Activated T-cell treated with anti-CD3 and anti-CD28 coated beads for 1 hour (primary cell): ENCODE data around the gene HAUS7.

Experiments used
- DNase-seq: peaks from one replicate; pipeline ENCODE4 v3.0.0-alpha.2; 2020; ENCODE audit warnings: low read depth

HAUS7 gene

DNA sequence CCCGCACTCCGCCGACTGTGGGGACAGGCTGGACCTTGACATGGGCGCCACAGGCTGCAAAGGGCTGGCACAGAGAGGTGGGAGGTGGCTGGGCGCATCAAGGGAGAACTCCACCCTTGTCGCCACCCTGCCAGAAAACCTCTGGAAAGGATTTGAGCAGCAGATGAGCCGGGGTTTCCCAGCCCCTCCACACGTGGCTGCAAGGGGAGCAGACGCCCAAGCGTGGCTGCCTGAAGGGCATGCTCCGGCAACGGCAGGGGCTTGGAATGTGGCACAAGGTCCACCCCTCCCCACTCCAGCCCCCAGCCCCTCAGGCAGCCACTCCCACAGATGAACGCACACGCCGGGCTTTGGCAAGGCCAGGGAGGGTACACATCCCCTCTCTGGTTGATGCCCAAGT, 29.0 kb upstream of the HAUS7 start:
- DNase-seq: no peak

DNA sequence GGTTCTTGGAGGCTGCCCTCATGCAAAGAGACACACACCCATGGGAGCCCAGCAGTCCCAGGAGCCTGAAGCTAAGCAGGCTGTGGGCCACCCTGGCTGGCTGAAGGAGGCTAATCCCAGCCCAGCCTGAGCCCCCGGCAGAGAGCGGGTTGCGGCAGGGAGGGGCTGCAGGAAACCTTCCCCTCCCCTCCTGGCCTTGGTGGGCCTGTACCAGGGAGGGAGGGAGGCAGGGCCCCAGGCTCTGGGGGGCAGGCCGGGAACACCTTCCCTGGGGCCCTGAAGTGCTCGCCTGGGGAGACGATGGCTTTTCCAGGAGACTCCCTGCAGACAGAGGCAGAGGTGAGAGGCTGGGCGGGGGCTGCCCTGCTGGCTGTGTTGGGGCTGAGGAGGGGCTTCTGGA, 28.1 kb upstream of the HAUS7 start:
- no peak for DNase-seq

DNA sequence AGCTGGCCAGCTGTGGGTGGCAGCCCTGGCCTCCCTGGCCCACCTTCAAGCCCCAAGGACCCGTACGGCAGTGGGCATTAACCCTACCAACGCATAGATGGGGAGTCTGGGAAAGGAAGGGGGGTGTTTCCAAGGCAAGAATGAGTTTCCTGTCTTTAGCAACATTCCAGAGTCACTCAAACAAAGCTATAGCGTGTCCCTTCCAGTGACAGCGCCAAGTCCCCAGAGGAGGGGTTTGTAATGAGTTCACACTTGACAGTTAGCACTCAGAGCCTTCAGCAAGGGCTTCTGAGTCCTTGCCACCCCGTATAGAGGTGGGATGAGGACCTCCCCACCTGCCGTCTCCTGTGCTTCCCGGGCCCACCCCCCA, 26.2 kb upstream of the HAUS7 start:
- no peak for DNase-seq

DNA sequence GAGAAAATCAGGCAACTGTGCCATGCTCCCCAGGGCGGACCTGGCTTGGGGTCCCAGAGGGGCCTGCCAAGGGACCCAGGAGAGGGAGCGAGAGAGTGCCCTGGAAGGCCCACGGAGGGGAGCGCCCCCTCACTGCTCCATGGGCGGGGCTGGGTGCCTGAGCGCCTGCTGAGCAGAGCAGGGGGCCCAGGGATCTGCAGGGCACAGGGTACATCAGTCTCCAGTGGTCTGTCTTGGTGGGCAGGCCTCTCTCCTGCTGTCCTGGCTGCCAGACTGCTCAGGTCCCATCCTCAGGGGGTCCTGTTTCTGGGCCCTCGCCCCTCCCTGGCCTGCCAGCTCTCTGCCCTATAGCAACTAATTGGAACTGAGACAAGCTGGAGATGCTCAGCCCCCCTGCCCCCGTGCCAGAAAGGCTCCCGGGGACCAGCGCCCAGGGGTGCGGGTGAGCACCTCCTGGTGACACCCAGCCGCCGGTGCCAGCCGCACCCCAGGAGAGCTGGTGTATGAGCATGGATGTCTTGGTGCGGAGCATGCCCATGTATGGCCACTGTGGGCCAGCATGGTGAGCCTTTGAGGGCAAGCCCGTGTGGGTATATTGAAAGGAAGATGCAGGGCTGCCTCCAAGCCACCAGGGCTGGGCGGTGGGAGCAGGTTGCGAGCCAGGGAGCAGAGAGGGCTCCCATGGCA, 25.7 kb upstream of the HAUS7 start:
- no peak for DNase-seq

DNA sequence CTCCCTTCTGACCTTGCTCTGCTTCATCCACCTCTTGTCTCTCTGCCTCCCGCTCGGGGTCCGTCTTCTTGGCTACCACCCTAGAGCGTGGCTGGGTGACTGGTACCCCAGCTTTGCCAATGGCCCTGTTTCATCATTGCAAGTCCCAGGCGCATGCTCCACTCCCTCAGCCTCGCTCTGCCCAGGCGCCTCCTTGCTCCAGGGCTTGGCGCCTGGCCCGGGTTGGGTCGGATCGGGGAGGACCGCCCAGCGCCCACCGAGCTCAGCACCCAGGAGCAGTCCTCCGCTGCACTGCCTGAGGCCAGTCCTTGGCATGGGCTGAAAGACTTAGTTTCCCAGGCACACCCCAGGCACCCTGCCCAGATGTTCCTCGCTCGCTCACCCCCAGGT, 25.0 kb upstream of the HAUS7 start:
- no peak for DNase-seq

DNA sequence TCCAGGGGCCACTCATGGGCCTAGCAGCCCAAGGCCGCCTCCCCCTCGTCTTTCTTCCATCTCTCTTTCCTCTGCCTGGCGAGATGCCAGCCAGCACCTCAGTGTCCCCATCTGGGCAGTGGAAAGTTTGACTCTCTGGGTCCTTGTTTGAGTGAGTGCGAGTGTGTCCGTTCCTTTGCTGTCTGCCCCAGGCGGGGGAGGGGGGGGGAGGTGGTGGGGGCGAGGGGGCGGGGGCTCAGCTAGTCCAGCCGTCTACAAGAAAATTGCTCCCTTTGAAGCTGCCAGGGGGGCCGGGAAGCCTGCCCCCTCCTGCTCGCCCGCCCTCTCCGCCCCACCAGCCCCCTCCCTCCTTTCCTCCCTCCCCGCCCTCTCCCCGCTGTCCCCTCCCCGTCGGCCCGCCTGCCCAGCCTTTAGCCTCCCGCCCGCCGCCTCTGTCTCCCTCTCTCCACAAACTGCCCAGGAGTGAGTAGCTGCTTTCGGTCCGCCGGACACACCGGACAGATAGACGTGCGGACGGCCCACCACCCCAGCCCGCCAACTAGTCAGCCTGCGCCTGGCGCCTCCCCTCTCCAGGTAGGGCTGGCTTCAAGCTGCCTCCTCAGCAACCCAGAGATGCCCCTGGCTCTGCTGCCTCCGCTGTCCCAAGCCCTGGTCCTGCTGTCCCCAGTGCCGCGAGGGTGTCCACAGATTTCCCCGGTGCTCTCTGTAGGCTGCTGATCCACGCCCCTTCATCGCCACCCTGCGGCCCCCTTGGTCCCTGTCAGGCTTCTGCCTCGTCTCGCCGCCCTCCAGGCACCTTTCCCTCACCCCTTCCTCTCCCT, 24.4 kb upstream of the HAUS7 start, which contains the start of gene BGN:
TSS of gene BGN (plus strand) at position 440 of the 821 bp plus-strand sequence. CDS start 9,652 bp downstream, outside the sequence.
- DNase-seq: no peak

DNA sequence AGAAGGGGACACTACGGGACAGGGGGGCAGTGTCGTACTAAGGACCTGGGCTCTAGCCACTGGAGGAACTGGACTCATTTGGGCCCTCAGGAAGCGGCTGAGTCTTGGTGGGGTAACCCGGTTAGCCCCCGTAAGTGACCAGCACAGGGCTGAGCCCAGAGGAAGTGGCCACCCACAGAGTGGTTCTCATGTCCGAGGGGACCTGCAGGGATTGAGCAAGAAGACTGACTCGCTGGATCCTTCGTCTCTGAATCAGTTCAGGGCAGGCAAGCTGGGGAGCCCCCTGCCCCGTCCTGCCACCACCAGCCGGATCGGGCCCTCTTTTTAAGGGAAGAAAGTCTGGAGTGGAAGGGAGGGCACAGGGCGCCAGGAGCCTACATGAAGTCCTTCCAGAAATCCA, 23.7 kb upstream of the HAUS7 start:
- no peak for DNase-seq

DNA sequence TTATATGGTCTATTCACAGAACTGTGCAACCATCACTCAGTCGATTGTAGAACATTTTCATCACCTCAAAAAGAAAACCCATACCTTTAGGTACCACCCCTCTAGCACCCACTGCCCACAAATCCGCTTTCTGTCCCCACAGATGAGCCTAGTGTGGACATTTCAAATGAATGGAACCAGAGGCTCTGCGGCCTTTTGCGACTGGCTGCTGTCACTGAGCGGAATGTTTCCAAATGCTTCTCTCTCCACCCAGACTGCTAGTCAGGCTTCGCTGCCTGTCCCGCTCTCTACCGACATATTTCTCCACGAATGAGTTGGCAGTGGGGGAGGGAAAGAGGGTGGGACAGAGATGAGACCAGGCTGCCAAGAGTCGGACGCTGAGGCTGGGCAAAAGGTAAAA, 22.7 kb upstream of the HAUS7 start:
- DNase-seq: no peak

DNA sequence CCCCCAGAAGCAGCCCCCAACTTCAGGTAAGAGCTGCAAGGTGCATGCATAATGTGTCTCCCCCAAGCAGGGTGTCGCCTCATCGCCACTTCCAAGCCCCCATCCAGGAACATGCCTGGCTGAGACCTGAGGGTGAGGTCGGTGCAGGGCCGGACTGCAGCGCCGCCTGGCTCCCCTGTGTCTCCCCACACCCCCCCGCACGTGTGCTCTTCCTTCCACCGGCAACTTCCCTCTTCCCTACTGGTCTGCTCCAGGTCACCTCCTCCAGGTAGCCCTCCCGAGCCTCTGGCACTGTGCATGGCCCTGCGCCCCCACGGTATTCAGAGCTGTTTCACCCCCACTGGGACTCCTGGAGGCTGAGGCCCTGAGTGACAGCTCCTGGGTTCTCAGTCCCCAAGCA, 22.2 kb upstream of the HAUS7 start:
- no peak for DNase-seq

DNA sequence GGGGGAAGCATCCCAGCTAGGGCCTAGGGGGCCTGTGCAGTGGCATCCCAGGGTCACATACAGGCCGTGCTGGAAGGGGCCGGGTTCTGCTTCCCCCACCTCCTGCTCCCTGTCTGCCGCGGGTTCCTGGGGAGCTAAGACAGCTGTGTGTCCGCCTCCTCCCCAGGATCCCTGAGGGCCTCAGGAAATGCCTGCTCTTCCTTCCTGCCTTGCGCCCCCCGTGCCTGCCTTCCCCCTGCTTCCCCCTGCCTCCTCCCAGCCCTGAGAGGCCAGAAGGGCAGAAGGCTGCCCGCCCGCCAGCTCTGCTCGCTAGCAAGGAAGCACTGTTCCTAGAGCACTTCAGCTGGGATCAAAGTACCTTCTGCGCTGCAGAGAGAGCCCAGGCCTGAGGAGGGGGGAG, 21.5 kb upstream of the HAUS7 start:
- no peak for DNase-seq

DNA sequence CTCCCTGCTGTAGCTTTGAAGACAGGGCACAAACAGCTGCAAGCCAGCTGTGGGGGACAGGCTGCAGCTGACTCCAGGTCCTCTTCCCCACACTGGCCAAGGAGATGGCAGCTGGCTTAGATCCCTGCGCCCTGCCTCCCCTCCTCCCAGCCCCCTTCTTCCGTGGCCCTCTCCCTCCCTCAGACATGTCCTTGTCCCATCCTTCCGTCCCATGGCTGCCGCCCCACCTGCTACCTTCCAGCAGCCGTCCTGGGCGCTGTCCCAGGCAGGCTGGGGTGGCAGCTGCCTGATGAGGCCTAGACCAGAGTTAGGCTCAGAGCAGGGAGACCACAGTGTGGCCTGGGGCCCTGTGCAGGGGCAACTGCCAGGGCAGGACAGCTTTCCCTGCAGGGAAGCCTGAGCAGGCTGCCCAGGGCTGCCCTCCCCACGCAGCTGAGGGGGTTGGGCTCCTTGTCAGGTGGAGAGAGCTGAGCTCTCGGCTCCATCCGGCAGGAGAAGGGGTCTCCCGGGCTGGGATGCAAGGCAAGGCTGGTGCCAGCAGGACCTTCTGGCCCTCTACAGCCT, 21.1 kb upstream of the HAUS7 start:
- no peak for DNase-seq

DNA sequence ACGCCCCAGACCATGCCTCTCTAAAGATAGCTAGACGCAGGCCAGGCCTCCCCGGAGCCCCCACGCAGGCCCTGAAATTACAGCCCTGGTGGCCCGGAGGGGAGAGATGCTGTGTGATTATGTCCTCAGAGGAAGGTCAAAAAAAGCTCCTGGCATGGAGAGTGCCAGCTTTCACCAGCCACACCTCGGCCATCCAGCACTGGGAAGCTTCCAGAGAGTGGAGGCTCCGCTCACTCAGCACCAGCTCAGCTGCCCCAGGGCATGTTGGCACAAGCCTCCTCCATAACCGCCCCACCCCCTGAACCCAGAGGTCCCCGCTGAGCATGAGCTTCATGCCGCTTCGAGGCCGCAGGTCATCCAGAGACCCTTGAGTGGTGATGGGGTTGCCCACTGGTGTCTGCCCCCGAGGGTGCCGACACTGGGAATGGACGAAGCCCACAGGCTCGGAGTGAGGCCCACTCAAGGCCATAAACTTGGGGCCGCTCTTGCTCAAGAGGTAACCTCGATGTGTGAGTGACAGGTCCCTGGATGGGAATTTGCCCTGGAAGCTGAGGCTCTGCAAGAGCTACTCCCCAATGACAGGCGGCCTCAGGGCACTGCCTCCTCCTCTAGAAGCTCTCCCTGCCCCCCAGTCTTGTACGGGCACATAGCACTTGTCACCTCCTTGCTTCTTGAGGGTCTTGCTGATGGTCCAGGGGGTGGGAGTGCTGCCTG, 20.0 kb upstream of the HAUS7 start:
- DNase-seq: no peak

DNA sequence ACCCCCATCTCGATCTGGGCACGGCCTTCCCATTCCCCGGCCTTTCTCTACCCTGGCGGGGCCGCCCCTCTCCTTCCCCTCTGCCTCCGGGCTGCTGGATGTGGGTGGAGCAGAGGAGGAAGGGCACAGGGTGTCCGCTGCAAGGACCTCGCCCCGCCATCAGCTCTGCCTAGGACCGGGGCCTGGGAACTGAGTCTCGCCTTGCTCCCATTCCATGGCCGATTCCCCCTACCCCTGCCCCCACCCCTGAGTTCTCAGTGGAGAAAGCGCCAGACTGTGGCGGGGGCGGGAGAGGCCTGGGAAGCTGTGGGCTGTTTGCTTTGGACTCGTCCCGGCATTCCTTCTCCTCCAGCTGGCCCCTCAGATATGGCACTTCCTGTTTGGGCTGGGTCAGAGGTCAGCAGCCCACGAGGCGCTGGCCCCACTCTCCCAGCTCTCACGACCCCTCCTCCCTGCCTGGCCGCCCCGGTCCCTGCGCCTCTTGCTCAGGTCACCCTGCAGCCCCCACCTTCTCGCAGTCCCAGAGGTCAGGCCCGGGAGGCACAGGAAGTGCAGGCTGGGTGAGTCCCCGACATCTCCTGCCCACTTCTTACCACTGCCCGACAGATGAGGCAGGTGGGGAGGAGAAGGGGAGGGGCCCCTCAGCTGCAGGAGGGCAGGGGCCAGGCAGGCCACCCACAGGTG, 18.0 kb upstream of the HAUS7 start:
- no peak for DNase-seq

DNA sequence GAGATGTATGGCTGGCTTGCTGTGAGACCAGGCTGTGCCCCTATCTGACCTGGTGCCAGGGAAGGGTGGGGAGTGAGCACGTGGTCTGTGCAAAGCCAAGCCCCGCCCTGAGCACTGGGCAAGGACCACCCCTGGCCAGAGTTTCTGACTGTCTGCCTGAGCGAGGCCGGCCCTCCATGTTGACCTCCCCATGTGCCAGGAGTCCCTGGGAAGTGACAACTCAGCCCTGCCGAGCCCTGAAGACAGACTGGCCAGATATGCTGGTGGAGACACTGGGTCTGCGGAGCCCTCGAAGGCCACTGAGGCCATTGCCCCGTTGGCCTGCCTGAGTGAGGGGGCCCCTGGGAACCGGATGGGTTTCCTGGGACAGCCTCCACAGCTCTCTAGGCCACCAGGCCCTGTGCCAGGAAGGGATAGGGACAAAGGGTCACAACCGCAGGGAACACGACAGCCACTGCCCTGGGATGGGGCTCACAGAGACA, 17.3 kb upstream of the HAUS7 start:
- DNase-seq: no peak

DNA sequence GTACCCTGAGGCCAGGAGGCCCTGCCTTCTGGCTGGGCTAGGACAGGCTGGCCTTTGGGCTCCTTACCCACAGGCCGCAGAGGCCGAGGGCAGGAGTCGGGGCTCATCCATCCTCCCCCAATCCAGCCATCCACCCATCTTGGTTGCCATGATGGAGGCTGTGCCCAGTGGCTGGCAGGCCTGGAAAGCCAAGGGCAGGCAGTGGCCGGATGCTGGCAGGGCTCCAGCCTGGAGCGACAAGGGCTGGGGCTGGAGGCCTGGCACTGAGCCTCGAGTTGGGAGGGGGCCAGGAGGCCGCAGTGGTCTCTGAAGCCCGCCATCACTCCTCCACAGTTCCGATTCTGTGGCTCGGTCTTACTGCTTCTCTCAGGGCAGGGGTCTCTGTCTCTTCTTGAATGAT, 15.8 kb upstream of the HAUS7 start:
- no peak for DNase-seq

DNA sequence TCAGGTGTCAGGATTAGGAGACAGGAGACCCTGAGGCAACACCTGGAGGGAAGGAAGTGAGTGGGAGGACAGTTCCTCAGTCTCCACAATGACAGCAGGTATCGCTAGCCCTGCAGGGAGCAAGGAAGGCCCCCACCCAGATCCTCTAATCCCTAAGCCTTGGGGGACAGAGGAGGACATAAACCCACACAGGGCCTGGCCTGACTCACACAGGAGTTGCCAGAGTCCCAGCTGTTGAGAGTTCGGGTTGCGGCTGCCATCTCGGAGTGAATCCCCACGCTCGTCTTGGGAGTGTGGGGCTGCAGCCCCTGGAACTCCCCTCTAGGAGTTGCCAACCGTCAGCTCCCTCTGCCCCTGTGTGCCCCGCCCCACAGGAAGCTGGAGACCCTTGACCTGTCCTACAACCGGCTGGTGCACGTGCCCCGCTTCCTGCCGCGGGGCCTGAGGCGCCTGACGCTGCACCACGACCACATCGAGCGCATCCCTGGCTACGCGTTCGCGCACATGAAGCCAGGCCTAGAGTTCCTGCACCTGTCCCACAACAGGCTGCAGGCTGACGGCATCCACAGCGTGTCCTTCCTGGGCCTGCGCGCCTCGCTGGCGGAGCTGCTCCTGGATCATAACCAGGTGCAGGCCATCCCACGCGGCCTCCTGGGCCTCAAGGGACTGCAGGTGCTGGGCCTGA, 15.2 kb upstream of the HAUS7 start:
- no peak for DNase-seq

DNA sequence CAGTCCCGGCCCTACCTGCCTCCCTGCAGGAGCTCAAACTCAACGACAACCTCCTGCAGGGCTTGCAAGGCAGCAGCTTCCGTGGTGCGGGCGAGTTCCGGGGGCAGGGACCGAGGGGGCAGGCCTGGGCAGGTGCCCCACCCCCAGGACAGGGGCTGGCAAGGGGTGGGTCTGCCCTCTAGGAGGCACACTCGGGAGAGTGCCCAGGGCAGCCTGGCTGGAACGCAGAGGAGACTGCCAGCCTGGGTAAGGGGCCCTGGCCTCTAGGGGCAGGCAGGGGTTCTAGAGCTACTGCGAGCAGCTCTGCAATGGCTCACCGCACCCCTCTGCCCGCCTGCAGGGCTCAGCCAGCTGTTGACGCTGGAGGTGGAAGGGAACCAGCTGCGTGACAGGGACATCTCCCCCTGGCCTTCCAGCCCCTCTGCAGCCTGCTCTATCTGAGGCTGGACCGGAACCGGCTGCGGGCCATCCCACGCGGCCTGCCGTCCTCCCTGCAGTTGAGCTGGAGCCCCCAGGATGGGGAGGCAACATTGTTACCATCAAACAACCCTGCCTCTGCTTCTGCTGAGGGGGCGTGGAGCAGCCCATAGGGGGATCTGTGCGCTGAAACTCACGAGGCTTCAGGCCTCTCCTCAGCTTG, 12.1 kb upstream of the HAUS7 start:
- no peak for DNase-seq

DNA sequence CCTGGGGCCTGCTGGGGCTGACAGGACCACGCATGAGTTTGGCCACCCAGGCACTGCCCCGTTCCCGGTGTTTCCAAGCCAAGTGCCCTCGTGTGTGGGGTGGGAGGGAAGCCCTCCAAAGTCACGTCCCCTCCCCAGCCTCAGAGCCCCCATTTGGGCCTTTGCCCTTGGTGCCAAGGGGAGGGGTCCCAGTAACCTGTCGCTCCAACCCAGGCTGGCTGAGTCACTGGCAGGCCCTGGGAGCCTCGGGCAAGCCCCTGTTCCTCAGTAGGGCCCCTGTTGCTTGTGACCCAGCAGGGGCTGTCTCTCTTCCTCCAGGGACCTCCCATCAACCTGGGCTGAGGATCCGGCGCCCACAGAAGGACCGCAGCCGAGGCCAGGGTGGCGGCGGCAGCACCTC, 10.7 kb upstream of the HAUS7 start:
- no peak for DNase-seq

DNA sequence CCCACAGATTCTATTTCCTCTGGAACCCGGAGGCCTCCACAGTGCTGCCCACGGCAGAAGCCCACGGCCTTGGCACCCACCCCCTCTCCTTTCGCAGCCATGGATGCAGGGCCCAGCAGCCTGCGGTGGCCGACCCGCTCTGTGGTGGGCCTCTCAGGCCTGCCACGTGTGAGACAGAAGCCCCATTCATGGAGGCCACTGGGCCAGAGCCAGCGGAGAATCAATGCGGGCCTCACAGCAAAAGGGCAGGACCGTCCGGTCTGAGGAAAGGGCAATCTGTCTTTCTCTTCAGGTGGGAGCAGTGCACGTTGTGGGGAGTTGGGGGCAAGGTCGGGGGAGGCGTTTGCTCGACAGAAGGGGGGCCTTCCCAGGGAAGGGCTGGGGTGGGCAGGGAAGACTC, 8.4 kb upstream of the HAUS7 start:
- no peak for DNase-seq

DNA sequence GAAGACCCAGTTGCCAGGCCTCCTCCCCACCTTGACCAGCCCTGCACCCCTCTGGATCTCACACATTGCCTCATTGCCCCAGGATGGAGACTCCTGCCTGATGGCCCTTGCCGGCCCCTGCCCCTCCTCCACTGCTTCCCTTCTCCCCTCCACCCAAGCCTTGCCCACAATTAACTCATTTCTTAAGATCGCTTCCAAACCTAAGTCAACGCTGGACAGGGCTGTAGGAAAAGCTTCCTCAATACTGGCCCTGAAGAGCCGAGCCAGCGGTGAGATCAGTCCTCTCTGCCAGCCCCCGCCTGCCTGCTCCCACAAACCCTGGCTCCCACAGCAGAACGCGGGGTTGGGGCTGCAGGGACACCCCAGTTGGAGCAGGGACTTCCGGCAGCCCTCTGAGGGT, 7.5 kb upstream of the HAUS7 start:
- no peak for DNase-seq

DNA sequence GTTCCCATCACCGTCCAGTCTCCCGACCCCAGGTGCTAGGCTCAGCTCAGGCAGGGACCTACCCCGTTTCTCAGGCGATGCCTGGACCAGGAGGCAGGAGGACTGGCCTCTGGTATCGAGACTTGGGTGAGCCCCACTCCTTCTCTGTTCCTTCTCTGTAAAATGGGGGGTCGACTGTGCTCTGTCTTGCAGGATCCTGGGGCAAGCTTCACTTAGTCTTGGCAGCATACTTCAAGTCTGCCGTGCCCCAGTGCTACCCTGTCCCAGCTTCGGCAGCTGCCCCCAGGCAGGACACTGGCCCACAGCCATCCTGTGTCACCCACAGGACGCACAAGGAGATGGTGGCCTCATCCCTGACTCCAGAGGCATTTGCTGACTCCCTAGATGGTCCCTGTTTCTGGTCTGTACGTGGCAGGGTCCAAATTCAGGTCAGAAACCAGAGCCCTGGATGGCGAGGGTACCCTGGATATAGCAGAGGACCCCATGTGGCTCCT, 7.0 kb upstream of the HAUS7 start:
- DNase-seq: no peak
